Psoas muscle (tissue), 8 donors: ENCODE measurements around the gene MIEF1. TPM values are rescaled to one million over a fixed set of nuclear protein-coding genes. Genes with fewer than 3 reads are reported as not detected.
"Not testable (repeated sequence)": the region's sequence is repeated elsewhere in the genome, so short reads cannot be mapped to it uniquely, and the experiment has no call there.

Source experiments
- ATAC-seq, 4 donors: fragments of 200-7000 bp; cut with Tn5 transposase; one replicate each; pipeline ENCODE4 v1.9.1; 2020; ENCODE audit warnings: moderate library complexity in 3 of 4, mild to moderate bottlenecking in 2 of 4
- DNase-seq, 2 donors: peaks; one replicate each; pipeline ENCODE4 v3.0.0-alpha.2; 2020
- H3K27ac ChIP-seq: fragments of 200-600 bp; one replicate; pipeline ENCODE4 v1.8.0; 2022
- H3K27me3 ChIP-seq, 3 donors: fragments of 200-600 bp in 1 of 3; one replicate each; pipeline versions ENCODE4 v1.6.1 to v1.8.0; 2013 to 2022; ENCODE audit warnings: low read length in 2 of 3, mild to moderate bottlenecking in 2 of 3, moderate library complexity in 1 of 3; ENCODE audit not compliant: insufficient read depth in 3 of 3
- H3K36me3 ChIP-seq, 2 donors: fragments of 200-600 bp in 1 of 2; one replicate each; pipeline versions ENCODE4 v1.6.1 to v1.8.0; 2013 to 2022; ENCODE audit warnings: low read depth in 1 of 2, mild to moderate bottlenecking in 1 of 2, moderate library complexity in 1 of 2; ENCODE audit not compliant: insufficient read depth in 1 of 2
- H3K4me1 ChIP-seq: fragments of 200-600 bp; one replicate; pipeline ENCODE4 v1.8.0; 2022
- H3K4me3 ChIP-seq: fragments of 200-600 bp; one replicate; pipeline ENCODE4 v1.8.0; 2022; ENCODE audit warnings: mild to moderate bottlenecking
- H3K9me3 ChIP-seq: fragments of 200-600 bp; one replicate; pipeline ENCODE4 v1.8.0; 2022
- CTCF ChIP-seq: fragments of 200-600 bp; IDR thresholded peaks from one replicate; pipeline ENCODE4 v1.8.0; 2022; ENCODE audit warnings: antibody characterized with exemption
- WGBS, 3 donors: extraction: QIAGEN DNeasy Blood & Tissue Kit; methylation state at CpG; one replicate each; pipeline versions ENCODE4 v1.1.6 to v1.1.7; 2013; 5-methylcytosine and 5-hydroxymethylcytosine counted together
- intact Hi-C, 2 donors: fragments of 100-400 bp; cut with DNase I; formaldehyde crosslinking; loops; one replicate each; pipeline versions ENCODE4 v1.11.0 to v1.14.2; 2022
- polyA plus RNA-seq, 3 donors: library from polyadenylated mRNA; stranded (reverse); fragments of 200-250 nt; gene quantifications; one replicate each; pipeline ENCODE4 v1.2.3, GENCODE V29; 2013
- total RNA-seq, 4 donors: library from RNA; stranded (reverse); fragmentation: NEBNext Ultra II Directional in 2 of 4; extraction: Animal tissue kit (Norgen Biotek cat#: 25700) in 2 of 4; gene quantifications; one replicate each; pipeline versions ENCODE4 v1.2.1 to v1.2.4, GENCODE V29; 2021 to 2023
- donor health status: healthy with polysubstance abuse.
- donor health status: DM: no; HTN: no; CAD: no; lungs with moderate emphysema.
- donor health status: Bipolar disorder and iron deficiency.
- donor health status: healthy.
- donor health status: DM: yes; HTN: yes; CAD: no.
- donor health status: DM: no; HTN: no; CAD: no.
- donor health status: DM: no; HTN: no; CAD: no.
- donor health status: DM: yes; HTN: yes; CAD: no.

Gene MIEF1
- total and polyA plus RNA-seq, 7 donors = 7.4 to 20.9 (median 14.0) TPM

GRCh38 chr22:39518996-39519680 lies 17.0 kb downstream of the MIEF1 start:
- intact Hi-C loops = loop anchor here (2.0 to 10.0 kb wide), 2 partner anchors 16 to 174 kb away; partner anchors contain the start of genes MIEF1 (in 1 of the 2) and SYNGR1 (in 1 of the 2)
- DNase-seq (no peak), ATAC-seq (no peak)
- Histone ChIP-seq H3K27me3 (no peaks in the 10 kb centered on the region), H3K4me1 (peaks cover 23% of the 10 kb centered on the region), H3K4me3 (peak overlapping the region; percentile 100), H3K36me3 (peaks cover 4 to 59% of the 10 kb centered on the region in 2 donors), H3K27ac (peak overlapping the region; percentile 100), H3K9me3 (no peaks in the 10 kb centered on the region)
- 9% methylated on average over 24 of the region's 24 CpGs for WGBS, 3 donors
- no peak for TF ChIP-seq CTCF

DNA sequence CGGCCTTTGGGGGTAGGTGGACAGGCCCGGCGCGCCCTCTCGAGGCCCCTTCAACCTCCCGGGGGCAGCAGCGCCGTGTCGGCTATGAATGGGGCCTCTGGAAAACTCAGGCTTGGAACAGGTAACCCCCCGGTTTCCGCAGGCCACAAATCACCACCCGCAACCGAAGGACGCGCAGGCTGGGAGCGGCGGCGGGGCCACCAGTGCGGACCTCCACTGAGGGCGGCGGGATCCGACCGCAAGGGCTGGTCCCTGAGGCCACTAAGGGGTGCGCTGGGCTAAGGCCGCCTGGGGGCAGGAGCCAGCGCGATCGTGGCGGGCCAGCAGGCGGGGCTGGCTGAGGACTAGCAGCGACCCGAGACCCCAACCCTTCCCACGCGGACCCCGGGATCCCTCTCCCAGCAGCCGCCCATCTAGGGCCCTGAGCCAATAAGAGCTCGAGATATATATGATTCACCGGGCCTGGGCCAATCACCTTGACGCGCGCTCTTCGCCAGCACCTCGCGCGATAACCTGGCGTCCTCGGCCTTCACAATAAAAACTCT lies 17.7 kb downstream of the MIEF1 start:
- TF ChIP-seq CTCF = peak; percentile 39
- ATAC-seq (peak; percentile 83 to 85 (median 84)), DNase-seq (peak; percentile 99)
- intact Hi-C loops = loop anchor here (2.0 to 10.0 kb wide), 2 partner anchors 17 to 175 kb away; partner anchors contain the start of genes MIEF1 (in 1 of the 2) and SYNGR1 (in 1 of the 2)
- Histone ChIP-seq H3K27ac (peak overlapping the region; percentile 100), H3K36me3 (peaks cover 4 to 59% of the 10 kb centered on the region in 2 donors), H3K4me3 (peak overlapping the region; percentile 100), H3K27me3 (no peaks in the 10 kb centered on the region), H3K9me3 (no peaks in the 10 kb centered on the region), H3K4me1 (peaks cover 26% of the 10 kb centered on the region)
- 0 to 1% (median 1%) methylated on average over 38 to 47 of the region's 47 CpGs for WGBS, 3 donors

GRCh38 chr22:39520226-39521105 lies 18.4 kb downstream of the MIEF1 start, which contains the start of gene ATF4:
TSS of gene ATF4 (plus strand) at chr22:39520562. CDS start at chr22:39521446, 884 bp downstream.
- TF ChIP-seq CTCF = no peak
- peaks cover 4 to 59% of the 10 kb centered on the region in 2 donors for H3K36me3 ChIP-seq
- ATAC-seq = peak; percentile 47 to 68 (median 64)
- intact Hi-C loops = no loop called here
- H3K4me1 ChIP-seq = peaks cover 31% of the 10 kb centered on the region
- 0 to 1% (median 0%) methylated on average over 69 to 86 of the region's 86 CpGs for WGBS, 3 donors
- no peaks in the 10 kb centered on the region for H3K27me3 ChIP-seq
- DNase-seq = peak; percentile 94 to 96
- no peaks in the 10 kb centered on the region for H3K9me3 ChIP-seq
- peak within 1 kb of the TSS; percentile 100 for H3K27ac ChIP-seq
- peak within 1 kb of the TSS; percentile 100 for H3K4me3 ChIP-seq

GRCh38 chr22:39521106-39521885 lies 19.2 kb downstream of the MIEF1 start:
- H3K9me3 ChIP-seq, H3K27me3 ChIP-seq, intact Hi-C loops, ATAC-seq: not testable (repeated sequence)
- DNase-seq = peak in 1 of 2 donors; percentile 51
- H3K36me3 ChIP-seq = peaks cover 4 to 55% of the 10 kb centered on the region in 2 donors
- peak overlapping the region; percentile 100 for H3K27ac ChIP-seq
- WGBS, 3 donors = 1 to 3% (median 1%) methylated on average over 28 of the region's 28 CpGs
- peaks cover 31% of the 10 kb centered on the region for H3K4me1 ChIP-seq
- H3K4me3 ChIP-seq = peak overlapping the region; percentile 100

GRCh38 chr22:39522091-39522490 lies 20.0 kb downstream of the MIEF1 start:
- Histone ChIP-seq H3K4me3 (peak overlapping the region; percentile 100), H3K36me3 (peaks cover 4 to 53% of the 10 kb centered on the region in 2 donors), H3K27ac (peak overlapping the region; percentile 100), H3K4me1 (peaks cover 31% of the 10 kb centered on the region)
- 8 to 14% (median 10%) methylated on average over 3 to 4 of the region's 5 CpGs for WGBS, 3 donors
- H3K27me3 ChIP-seq, intact Hi-C loops, H3K9me3 ChIP-seq, ATAC-seq: not testable (repeated sequence)
- DNase-seq = peak in 1 of 2 donors; percentile 36
